IMR-90 (cell line): ENCODE data around the gene SAG. TPM values are rescaled to one million over a fixed set of nuclear protein-coding genes. Genes with fewer than 3 reads are reported as not detected.
A peak's percentile ranks its signal among the peaks of the same experiment; 100 is the strongest.

Experiments used
- ATAC-seq: fragments of 200-7000 bp; cut with Tn5 transposase; 2 replicates; pipeline ENCODE4 v1.9.1; 2020; ENCODE audit warnings: low read depth, mild to moderate bottlenecking, moderate library complexity
- BruUV-seq: library from RNA; stranded (reverse); fragments of 400-500 nt; replicated peaks from 2 replicates; lab custom pipeline; 2021; lab: Mats Ljungman, UMichigan
- CTCF ChIA-PET: fragments of 300-600 bp; formaldehyde crosslinking; extraction: SDS; loops from one replicate; lab custom pipeline; 2021; ENCODE audit warnings: antibody characterized with exemption; lab: Yijun Ruan, JAX
- POLR2A ChIA-PET: fragments of 300-600 bp; sonication (Branson Sonifier 250); formaldehyde crosslinking; loops from one replicate; lab custom pipeline; 2022; ENCODE audit warnings: antibody characterized with exemption; ENCODE audit not compliant: unreplicated experiment; lab: Charles Lee
- DNase-seq: peaks from one replicate; pipeline ENCODE4 v3.0.0; 2013
- H2AFZ ChIP-seq: replicated peaks from 2 replicates; pipeline ENCODE3; 2013; ENCODE audit warnings: low read length, mild to moderate bottlenecking; ENCODE audit not compliant: poor library complexity
- H2AK5ac ChIP-seq: 2 replicates; pipeline ENCODE4 v1.6.1; 2013; ENCODE audit warnings: low read depth, low read length, inconsistent platforms
- H2AK9ac ChIP-seq: replicated peaks from 2 replicates; pipeline ENCODE3; 2013; ENCODE audit warnings: mild to moderate bottlenecking, low read depth, low read length, moderate library complexity; ENCODE audit not compliant: poor library complexity
- H2BK120ac ChIP-seq: 2 replicates; pipeline ENCODE4 v1.6.1; 2013; ENCODE audit warnings: low read depth, low read length, inconsistent platforms
- H2BK15ac ChIP-seq: 3 replicates; pipeline ENCODE4 v1.6.1; 2013; ENCODE audit warnings: low read depth, low read length, inconsistent platforms
- H2BK20ac ChIP-seq: 2 replicates; pipeline ENCODE4 v1.6.1; 2013; ENCODE audit warnings: low read depth, mild to moderate bottlenecking, inconsistent platforms, low read length, moderate library complexity
- H2BK5ac ChIP-seq: 2 replicates; pipeline ENCODE4 v1.6.1; 2013; ENCODE audit warnings: mild to moderate bottlenecking, low read depth, low read length, inconsistent platforms; ENCODE audit not compliant: poor library complexity, severe bottlenecking
- H3K14ac ChIP-seq: replicated peaks from 2 replicates; pipeline ENCODE4 v1.6.1; 2013; ENCODE audit warnings: low read depth, low read length, inconsistent platforms
- H3K18ac ChIP-seq: 2 replicates; pipeline ENCODE4 v1.6.1; 2013; ENCODE audit warnings: low read depth, low read length, control low read depth
- H3K23ac ChIP-seq: 2 replicates; pipeline ENCODE4 v1.6.1; 2013; ENCODE audit warnings: low read depth, low read length, inconsistent platforms
- H3K27ac ChIP-seq: 2 replicates; pipeline ENCODE4 v1.5.1; 2013; ENCODE audit warnings: mild to moderate bottlenecking, control low read depth, low read length; ENCODE audit not compliant: insufficient read depth
- H3K27me3 ChIP-seq: 2 replicates; pipeline ENCODE4 v1.6.1; 2013; ENCODE audit warnings: low read length; ENCODE audit not compliant: control insufficient read depth, insufficient read depth
- H3K36me3 ChIP-seq: 2 replicates; pipeline ENCODE4 v1.6.1; 2013; ENCODE audit warnings: low read length, mixed read lengths; ENCODE audit not compliant: control insufficient read depth, insufficient read depth
- H3K4ac ChIP-seq: 2 replicates; pipeline ENCODE4 v1.6.1; 2013; ENCODE audit warnings: low read depth, low read length, inconsistent platforms
- H3K4me1 ChIP-seq: 2 replicates; pipeline ENCODE4 v1.6.1; 2013; ENCODE audit warnings: low read length, mixed read lengths; ENCODE audit not compliant: control insufficient read depth, insufficient read depth
- H3K4me2 ChIP-seq: 2 replicates; pipeline ENCODE4 v1.6.1; 2013; ENCODE audit warnings: low read depth, mild to moderate bottlenecking, control low read depth, low read length, moderate library complexity
- H3K4me3 ChIP-seq: 2 replicates; pipeline ENCODE4 v1.5.1; 2013; ENCODE audit warnings: low read depth, mild to moderate bottlenecking, control low read depth, low read length, moderate library complexity; ENCODE audit not compliant: insufficient read depth
- H3K56ac ChIP-seq: 2 replicates; pipeline ENCODE4 v1.6.1; 2013; ENCODE audit warnings: low read length, inconsistent platforms; ENCODE audit not compliant: insufficient read depth; ENCODE audit errors: extremely low read depth
- H3K79me1 ChIP-seq, 2 experiments: 2 replicates each; pipeline ENCODE4 v1.6.1; 2013; ENCODE audit warnings: low read length in 2 of 2, inconsistent platforms in 1 of 2, low read depth in 1 of 2
- H3K9ac ChIP-seq: 2 replicates; pipeline ENCODE4 v1.6.1; 2013; ENCODE audit warnings: low read depth, low read length, control low read depth
- H3K9me1 ChIP-seq: 2 replicates; pipeline ENCODE4 v1.6.1; 2013; ENCODE audit warnings: low read length, inconsistent platforms; ENCODE audit not compliant: insufficient read depth
- H3K9me3 ChIP-seq: 2 replicates; pipeline ENCODE4 v1.6.1; 2013; ENCODE audit warnings: low read length; ENCODE audit not compliant: control insufficient read depth, insufficient read depth
- H4K20me1 ChIP-seq: 2 replicates; pipeline ENCODE4 v1.6.1; 2013; ENCODE audit warnings: low read length, inconsistent platforms; ENCODE audit not compliant: insufficient read depth
- H4K5ac ChIP-seq: 2 replicates; pipeline ENCODE4 v1.6.1; 2013; ENCODE audit warnings: mild to moderate bottlenecking, low read depth, low read length, control low read depth
- H4K8ac ChIP-seq, 2 experiments: 2 replicates each; pipeline ENCODE4 v1.6.1; 2013; ENCODE audit warnings: low read depth in 2 of 2, low read length in 2 of 2, control low read depth in 1 of 2, inconsistent platforms in 1 of 2
- H4K91ac ChIP-seq: 2 replicates; pipeline ENCODE4 v1.6.1; 2013; ENCODE audit warnings: low read depth, low read length, inconsistent platforms; ENCODE audit not compliant: insufficient read depth
- BHLHE40 ChIP-seq: fragments of 150-350 bp; IDR thresholded peaks from 2 replicates; pipeline ENCODE4 v1.6.1; 2016; ENCODE audit warnings: mild to moderate bottlenecking, low read depth, low read length
- CEBPB ChIP-seq: IDR thresholded peaks from 2 replicates; pipeline ENCODE4 v1.6.1; 2012; ENCODE audit warnings: low read depth, low read length, improper control_type of control experiment
- FOS ChIP-seq: fragments of 150-350 bp; IDR thresholded peaks from 2 replicates; pipeline ENCODE4 v1.6.1; 2016; ENCODE audit warnings: low read depth, low read length
- MAZ ChIP-seq: IDR thresholded peaks from 2 replicates; pipeline ENCODE4 v1.6.1; 2012; ENCODE audit warnings: low read depth, mild to moderate bottlenecking, low read length, improper control_type of control experiment, moderate library complexity, borderline replicate concordance
- RAD21 ChIP-seq: IDR thresholded peaks from 2 replicates; pipeline ENCODE4 v1.6.1; 2012; ENCODE audit warnings: low read length, improper control_type of control experiment
- RCOR1 ChIP-seq: IDR thresholded peaks from 2 replicates; pipeline ENCODE4 v1.6.1; 2012; ENCODE audit warnings: mild to moderate bottlenecking, low read length, improper control_type of control experiment; ENCODE audit not compliant: insufficient replicate concordance
- RFX5 ChIP-seq: IDR thresholded peaks from 2 replicates; pipeline ENCODE4 v1.8.0; 2012; ENCODE audit warnings: low read depth, mild to moderate bottlenecking, low read length, moderate library complexity
- SMC3 ChIP-seq: fragments of 150-350 bp; IDR thresholded peaks from 2 replicates; pipeline ENCODE4 v1.6.1; 2016; ENCODE audit warnings: low read depth, mild to moderate bottlenecking, antibody characterized with exemption, low read length, moderate library complexity
- WGBS, 2 experiments: methylation state at CpG; one replicate each; pipeline versions ENCODE4 v1.1.5 to v1.1.7; 2013; ENCODE audit warnings: missing lambda C conversion rate in 2 of 2; ENCODE audit not compliant: insufficient read length in 1 of 2; ENCODE audit errors: extremely low coverage in 2 of 2; 5-methylcytosine and 5-hydroxymethylcytosine counted together
- dilution Hi-C: fragments of 300-500 bp; cut with HindIII; formaldehyde crosslinking; loops from one replicate; pipeline ENCODE4 v1.14.3; 2018; ENCODE audit warnings: low sequenced_read_pairs; ENCODE audit not compliant: unreplicated experiment
- in situ Hi-C: fragments of 300-500 bp; cut with MboI; formaldehyde crosslinking; loops from 3 replicates; pipeline ENCODE4 v1.14.3; 2019; ENCODE audit warnings: low sequenced_read_pairs, inconsistent platforms, mixed read lengths
- intact Hi-C: fragments of 100-400 bp; cut with micrococcal nuclease; formaldehyde crosslinking; loops from 2 replicates; pipeline ENCODE4 v1.10.0; 2022
- polyA plus RNA-seq, 3 experiments: library from polyadenylated mRNA; depleted of rRNA; stranded (reverse); fragments of >200 nt; gene quantifications; 2 replicates each; pipeline ENCODE4 v1.2.3, GENCODE V29; 2012; ENCODE audit warnings: low replicate concordance in 1 of 3
- total RNA-seq: library from RNA; depleted of rRNA; stranded (reverse); fragments of >200 nt; gene quantifications from 2 replicates; pipeline ENCODE4 v1.2.3, GENCODE V29; 2012
- TF ChIP-seq, protein P1 (sequence below): fragments of 150-350 bp; IDR thresholded peaks from 2 replicates; pipeline ENCODE4 v1.6.1; 2016; ENCODE audit warnings: low read depth, mild to moderate bottlenecking, low read length, moderate library complexity, borderline replicate concordance

The SAG gene
- total and polyA plus RNA-seq, 2 of the 4 experiments (the other 2 are of a cell fraction) = not detected

- WGBS, 2 experiments = 51% methylated on average over 3 of the region's 13 CpGs; no CpG with 5 or more reads in 1 of the 2 experiments
- Histone ChIP-seq H2BK15ac (0 out of 3 replicates have a peak overlapping the region, but pooled peaks have one; percentile 2), H2BK120ac (0 out of 2 replicates have a peak overlapping the region, but pooled peaks have one; percentile 44), H3K36me3 (0 out of 2 replicates have a peak, but pooled peaks cover 2% of the 10 kb centered on the region), H3K4me1 (peaks cover 24% of the 10 kb centered on the region), H4K8ac (peak overlapping the region; percentile 26 to 76; a peak in 2 of 4 replicates), H3K4me3 (no peak overlapping the region), H2AK5ac (peak overlapping the region; percentile 64; the same call in 1 of the 2 replicates), H3K27me3 (no peaks in the 10 kb centered on the region), H3K14ac (peak overlapping the region; percentile 70; the same call in 1 of the 2 replicates), H3K4ac (peak overlapping the region; percentile 55), H4K5ac (peak overlapping the region; percentile 66), H3K56ac (no peak overlapping the region), H3K9ac (no peak overlapping the region), H3K27ac (peak overlapping the region; percentile 42; the same call in 1 of the 2 replicates), H2BK20ac (peak overlapping the region; percentile 2), H3K79me1 (peaks cover 22 to 50% of the 10 kb centered on the region in 2 experiments), H4K91ac (peak overlapping the region; percentile 25; the same call in 1 of the 2 replicates), H3K9me3 (no peaks in the 10 kb centered on the region), H3K23ac (peak overlapping the region; percentile 46; the same call in 1 of the 2 replicates), H4K20me1 (peaks cover 8% of the 10 kb centered on the region; the same call in 1 of the 2 replicates), H2AK9ac (peak overlapping the region; percentile 77), H2AFZ (peak overlapping the region; percentile 47), H3K18ac (peak overlapping the region; percentile 58), H2BK5ac (peak overlapping the region; percentile 27), H3K9me1 (peaks cover 9% of the 10 kb centered on the region), H3K4me2 (peak overlapping the region; percentile 61)
- POLR2A ChIA-PET = no interaction called here
- TF ChIP-seq FOS (no peak), CEBPB (no peak), RFX5 (no peak), SMC3 (no peak), RAD21 (no peak), MAZ (no peak), BHLHE40 (no peak), RCOR1 (no peak)
- TF ChIP-seq, protein P1, sequence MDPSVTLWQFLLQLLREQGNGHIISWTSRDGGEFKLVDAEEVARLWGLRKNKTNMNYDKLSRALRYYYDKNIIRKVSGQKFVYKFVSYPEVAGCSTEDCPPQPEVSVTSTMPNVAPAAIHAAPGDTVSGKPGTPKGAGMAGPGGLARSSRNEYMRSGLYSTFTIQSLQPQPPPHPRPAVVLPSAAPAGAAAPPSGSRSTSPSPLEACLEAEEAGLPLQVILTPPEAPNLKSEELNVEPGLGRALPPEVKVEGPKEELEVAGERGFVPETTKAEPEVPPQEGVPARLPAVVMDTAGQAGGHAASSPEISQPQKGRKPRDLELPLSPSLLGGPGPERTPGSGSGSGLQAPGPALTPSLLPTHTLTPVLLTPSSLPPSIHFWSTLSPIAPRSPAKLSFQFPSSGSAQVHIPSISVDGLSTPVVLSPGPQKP = no peak
- BruUV-seq = no TSS peak
- intact Hi-C loops = loop anchor here (2.0 kb wide), 1 partner anchor 32 kb away; the partner anchor contains the start of gene DGKD
- in situ Hi-C loops = no loop called here
- ATAC-seq (peak; percentile 54), DNase-seq (peak; percentile 51)
- dilution Hi-C loops = no loop called here
- CTCF ChIA-PET = no interaction called here
These were observed 78.9 kb downstream of the SAG start for GRCh38 chr2:233386382-233387041.
